GM12872 (cell line): ENCODE data around the gene APPBP2.
A peak's percentile ranks its signal among the peaks of the same experiment; 100 is the strongest.

Experiments used
- TF ChIP-seq, protein P1 (sequence below): IDR thresholded peaks from 3 replicates; pipeline ENCODE4 v1.5.1; 2011; ENCODE audit warnings: low read depth, mild to moderate bottlenecking, low read length, moderate library complexity; ENCODE audit not compliant: insufficient read depth

APPBP2 gene

DNA sequence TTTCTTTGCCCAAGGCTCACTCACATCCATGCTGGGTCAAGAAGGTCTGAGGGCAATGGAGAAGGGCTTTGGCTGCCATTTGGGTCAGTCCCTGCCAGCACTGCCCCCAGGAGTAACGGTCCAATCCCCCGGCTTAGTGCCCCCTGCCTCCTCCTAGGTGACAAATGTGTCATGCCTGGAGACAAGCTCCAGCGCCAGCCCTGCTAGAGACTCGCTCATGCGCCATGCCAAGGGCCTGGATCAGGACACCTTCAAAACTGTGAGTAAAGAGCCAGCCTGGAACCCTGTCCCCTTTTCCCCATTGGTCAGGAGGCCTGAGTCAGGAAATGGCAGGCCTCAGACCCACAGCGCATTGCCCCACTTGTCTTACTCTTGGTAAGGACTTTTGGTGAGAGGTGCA is 100.4 kb downstream of the APPBP2 start:
- TF ChIP-seq, protein P1, sequence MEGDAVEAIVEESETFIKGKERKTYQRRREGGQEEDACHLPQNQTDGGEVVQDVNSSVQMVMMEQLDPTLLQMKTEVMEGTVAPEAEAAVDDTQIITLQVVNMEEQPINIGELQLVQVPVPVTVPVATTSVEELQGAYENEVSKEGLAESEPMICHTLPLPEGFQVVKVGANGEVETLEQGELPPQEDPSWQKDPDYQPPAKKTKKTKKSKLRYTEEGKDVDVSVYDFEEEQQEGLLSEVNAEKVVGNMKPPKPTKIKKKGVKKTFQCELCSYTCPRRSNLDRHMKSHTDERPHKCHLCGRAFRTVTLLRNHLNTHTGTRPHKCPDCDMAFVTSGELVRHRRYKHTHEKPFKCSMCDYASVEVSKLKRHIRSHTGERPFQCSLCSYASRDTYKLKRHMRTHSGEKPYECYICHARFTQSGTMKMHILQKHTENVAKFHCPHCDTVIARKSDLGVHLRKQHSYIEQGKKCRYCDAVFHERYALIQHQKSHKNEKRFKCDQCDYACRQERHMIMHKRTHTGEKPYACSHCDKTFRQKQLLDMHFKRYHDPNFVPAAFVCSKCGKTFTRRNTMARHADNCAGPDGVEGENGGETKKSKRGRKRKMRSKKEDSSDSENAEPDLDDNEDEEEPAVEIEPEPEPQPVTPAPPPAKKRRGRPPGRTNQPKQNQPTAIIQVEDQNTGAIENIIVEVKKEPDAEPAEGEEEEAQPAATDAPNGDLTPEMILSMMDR, result no peak

DNA sequence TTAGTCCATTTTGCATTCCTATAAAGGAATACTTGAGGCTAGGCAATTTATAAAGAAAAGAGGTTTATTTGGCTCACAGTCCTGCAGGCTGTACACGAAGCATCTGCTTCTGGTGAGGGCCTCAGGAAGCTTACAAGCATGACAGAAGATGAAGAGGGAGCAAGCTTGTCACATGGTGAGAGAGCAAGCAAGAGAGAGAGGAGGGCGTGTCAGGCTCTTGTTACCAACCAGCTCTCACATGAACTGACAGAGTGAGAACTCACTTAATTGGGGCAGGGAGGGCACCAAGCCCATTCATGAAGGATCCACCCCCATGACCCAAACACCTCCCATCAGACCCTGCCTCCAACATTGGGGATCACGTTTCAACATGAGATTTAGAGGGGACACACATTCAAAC is 102.2 kb downstream of the APPBP2 start:
- TF ChIP-seq, protein P1, result no peak

DNA sequence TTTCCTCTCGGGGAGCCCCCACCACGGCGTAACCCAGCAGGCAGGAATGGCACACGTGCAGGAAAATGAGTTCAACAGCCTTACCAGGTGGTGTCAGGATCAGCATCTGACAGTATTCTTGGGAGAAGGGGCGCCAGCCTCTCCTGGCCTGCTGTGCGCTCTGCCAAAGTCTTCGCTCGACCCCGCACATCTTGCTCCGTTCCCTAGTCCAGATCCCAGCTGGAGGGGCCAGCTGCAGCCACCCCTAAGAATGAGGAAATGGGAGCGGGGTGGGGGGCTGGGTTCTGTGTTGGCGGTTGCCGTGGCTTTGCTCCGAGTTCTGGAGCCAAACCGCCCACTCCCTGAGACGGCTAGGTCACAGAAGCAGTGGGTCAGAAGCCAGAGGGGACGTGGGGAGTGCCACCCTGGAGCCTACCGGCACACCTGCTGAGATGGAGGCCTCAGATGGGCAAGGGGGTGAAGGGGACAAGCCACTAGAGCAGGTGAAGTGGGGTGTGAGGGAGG is 103.8 kb downstream of the APPBP2 start, which contains the start of gene CHCT1:
Gene CHCT1 (plus strand): TSS at position 328 of the 504 bp plus-strand sequence. CDS start 104 bp downstream, at position 432.
- TF ChIP-seq, protein P1, result no peak

DNA sequence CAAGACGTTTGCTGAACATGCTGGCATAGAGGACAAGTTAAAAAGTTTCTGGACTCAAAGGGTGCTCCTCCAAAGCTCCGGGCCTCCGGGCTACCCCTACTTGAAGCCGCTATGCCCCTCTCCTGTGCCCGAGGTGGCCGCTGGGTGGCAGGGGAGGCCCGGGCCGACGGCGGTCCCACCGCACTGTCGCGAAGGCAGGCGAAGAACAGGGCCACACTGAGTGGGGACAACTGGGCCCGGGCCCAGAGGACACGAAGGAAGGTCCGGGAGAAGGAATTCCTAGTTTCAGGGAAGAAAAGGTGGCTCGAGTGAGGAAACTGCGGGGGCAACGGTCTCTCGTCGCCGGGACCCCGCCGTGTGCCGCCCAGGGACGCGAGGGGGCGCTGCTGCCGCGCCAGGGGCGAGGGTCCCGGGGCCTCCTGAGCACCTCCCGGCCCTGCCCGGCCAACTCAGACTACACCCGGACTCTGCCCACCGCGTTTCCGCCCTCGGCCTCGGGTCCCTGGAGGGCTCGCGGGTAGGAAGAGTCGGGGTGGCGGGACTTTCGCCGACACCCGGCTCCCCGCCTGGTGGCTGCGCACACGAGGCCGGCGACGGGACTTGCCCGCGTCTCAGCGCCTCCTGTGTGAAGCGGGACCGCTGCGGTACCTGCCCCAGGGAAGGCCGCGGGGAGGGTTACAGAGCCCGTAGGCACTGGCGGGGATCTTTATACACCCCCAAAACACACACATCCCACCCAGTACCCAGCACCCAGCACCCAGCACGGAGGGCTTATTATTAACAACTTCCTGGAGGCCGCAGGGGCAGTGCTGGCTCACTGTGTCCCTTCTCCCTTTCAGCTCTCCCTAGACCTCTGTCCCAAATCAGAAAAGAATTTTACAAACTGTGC is 104.5 kb downstream of the APPBP2 start:
- TF ChIP-seq, protein P1, result peak; percentile 82

DNA sequence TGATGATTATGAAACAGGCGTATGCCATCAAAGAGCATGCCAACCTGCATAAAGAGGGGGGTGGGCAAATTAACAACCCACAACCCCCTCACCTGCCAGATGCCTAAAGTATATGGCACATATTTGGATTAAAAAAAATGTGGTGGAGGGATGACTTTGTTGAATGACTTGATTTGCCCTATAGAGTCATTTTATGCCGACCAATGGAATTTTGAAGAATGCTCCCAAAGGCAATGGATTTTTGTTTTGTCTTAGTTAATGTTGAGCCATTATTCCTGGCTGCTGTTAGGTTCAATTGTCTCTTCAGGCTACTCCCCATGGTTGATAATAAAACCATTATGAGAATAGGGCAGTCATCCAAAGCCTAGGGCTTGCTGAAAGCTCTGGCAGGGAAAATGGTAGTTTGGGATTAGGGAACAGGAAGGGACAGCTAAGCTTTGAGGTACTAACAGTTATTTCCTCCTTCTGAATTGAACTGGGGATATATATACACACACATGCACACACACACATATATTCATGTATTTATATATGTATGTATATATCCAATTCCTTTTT is 109.6 kb downstream of the APPBP2 start:
- TF ChIP-seq, protein P1, result no peak

DNA sequence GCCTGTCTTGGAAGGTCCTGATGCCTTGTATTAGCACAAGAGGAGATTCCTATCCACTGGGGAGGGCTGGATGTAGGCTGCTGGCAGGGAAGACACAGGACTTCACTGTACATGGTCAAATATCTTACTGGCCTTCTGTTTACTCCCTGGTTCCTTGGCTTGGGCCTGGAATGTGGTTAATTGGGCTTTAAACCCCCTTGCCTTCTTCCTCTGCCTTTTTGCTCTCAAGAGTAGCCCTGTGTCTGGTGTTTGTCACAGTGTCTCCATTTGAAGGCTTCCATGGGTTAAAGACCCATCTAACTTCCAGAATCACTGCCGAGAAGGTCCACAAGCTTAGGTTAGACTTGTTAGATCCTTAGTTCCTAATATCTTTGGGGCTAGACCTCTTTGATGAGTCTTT is 110.9 kb downstream of the APPBP2 start:
- TF ChIP-seq, protein P1, result no peak

DNA sequence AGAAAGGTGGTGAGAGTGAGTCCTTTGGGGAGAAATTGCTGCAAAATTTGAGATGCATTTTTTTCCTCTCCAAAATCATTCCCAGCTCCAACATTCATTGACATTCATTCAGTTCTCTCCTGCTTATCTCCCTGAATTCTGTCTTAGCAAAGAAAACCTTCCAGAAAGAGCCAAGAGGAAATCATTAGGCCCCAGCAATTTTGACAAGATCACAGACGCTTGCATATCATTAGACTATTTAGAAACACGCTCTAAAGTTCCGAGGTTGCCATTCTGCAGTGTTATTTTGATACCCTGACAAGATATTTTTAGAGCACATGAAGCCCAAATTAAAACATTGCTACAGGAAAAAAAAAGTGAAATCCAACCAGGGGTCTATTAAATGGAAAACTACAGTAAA is 113.3 kb downstream of the APPBP2 start:
- TF ChIP-seq, protein P1, result no peak
